Esophagus squamous epithelium (tissue), 4 donors: ENCODE measurements around the gene GJD3.

Experiments
- CTCF ChIP-seq, 6 experiments: fragments of 450-650 bp in 4 of 6; fragments of 200-600 bp in 2 of 6; sonication (generic) in 2 of 6; IDR thresholded peaks; one replicate each; pipeline ENCODE4 v1.5.1; 2016 to 2019; ENCODE audit warnings: antibody characterized with exemption in 6 of 6, mild to moderate bottlenecking in 4 of 6, moderate library complexity in 4 of 6
- POLR2A ChIP-seq, 4 donors: fragments of 450-650 bp; IDR thresholded peaks; one replicate each; pipeline ENCODE4 v1.6.1; 2017; ENCODE audit warnings: antibody characterized with exemption in 4 of 4, mild to moderate bottlenecking in 4 of 4, moderate library complexity in 3 of 4

GRCh38 chr17:40361925-40362695 lies 2.4 kb downstream of the GJD3 start:
- TF ChIP-seq CTCF (IDR thresholded peaks at IDR 0.05) (no peak), POLR2A (IDR thresholded peaks at IDR 0.05) (no peak)
